A673 (cell line): ENCODE measurements around the gene SYTL3. TPM values are rescaled to one million over a fixed set of nuclear protein-coding genes. Genes with fewer than 3 reads are reported as not detected.
A peak's percentile ranks its signal among the peaks of the same experiment; 100 is the strongest.
"Not testable (repeated sequence)": the region's sequence is repeated elsewhere in the genome, so short reads cannot be mapped to it uniquely, and the experiment has no call there.

Experiments
- BruUV-seq: library from RNA; stranded (reverse); fragments of 400-500 nt; replicated peaks from 2 replicates; lab custom pipeline; 2021; lab: Mats Ljungman, UMichigan
- CTCF ChIA-PET: fragments of 300-600 bp; sonication (Branson Sonifier 250); formaldehyde crosslinking; loops from one replicate; lab custom pipeline; 2022; ENCODE audit warnings: antibody characterized with exemption; lab: Charles Lee
- POLR2A ChIA-PET: fragments of 300-600 bp; sonication (Branson Sonifier 250); formaldehyde crosslinking; loops from one replicate; lab custom pipeline; 2022; ENCODE audit warnings: antibody characterized with exemption; ENCODE audit not compliant: low non-redundant PET; lab: Charles Lee
- DNase-seq: peaks from one replicate; pipeline ENCODE4 v3.0.0-alpha.2; 2015; ENCODE audit warnings: low spot score
- H3K27ac ChIP-seq: fragments of 200-600 bp; sonication (generic); 2 replicates; pipeline ENCODE4 v1.5.1; 2016; ENCODE audit warnings: mixed run types, low read depth, mild to moderate bottlenecking, mixed read lengths, antibody characterized with exemption, low read length; ENCODE audit not compliant: poor library complexity, severe bottlenecking
- H3K27me3 ChIP-seq: fragments of 200-600 bp; sonication (generic); replicated peaks from 2 replicates; pipeline ENCODE4 v1.6.1; 2017; ENCODE audit warnings: mixed run types, low read depth, mild to moderate bottlenecking, mixed read lengths, antibody characterized with exemption, low read length; ENCODE audit not compliant: insufficient read depth, poor library complexity
- H3K36me3 ChIP-seq: fragments of 200-600 bp; sonication (generic); 2 replicates; pipeline ENCODE4 v1.6.1; 2016; ENCODE audit warnings: mixed run types, mild to moderate bottlenecking, mixed read lengths, antibody characterized with exemption, low read length; ENCODE audit not compliant: insufficient read depth, poor library complexity, severe bottlenecking
- H3K4me1 ChIP-seq: fragments of 200-600 bp; sonication (generic); 2 replicates; pipeline ENCODE4 v1.6.1; 2017; ENCODE audit warnings: mixed run types, mild to moderate bottlenecking, mixed read lengths, antibody characterized with exemption, low read length; ENCODE audit not compliant: insufficient read depth, poor library complexity, severe bottlenecking
- H3K4me3 ChIP-seq: fragments of 200-600 bp; sonication (generic); 2 replicates; pipeline ENCODE4 v1.5.1; 2016; ENCODE audit warnings: low read depth, mixed run types, mild to moderate bottlenecking, mixed read lengths, low read length; ENCODE audit not compliant: poor library complexity, severe bottlenecking
- H3K9me3 ChIP-seq: fragments of 200-600 bp; sonication (generic); 2 replicates; pipeline ENCODE4 v1.6.1; 2016; ENCODE audit warnings: mixed run types, low read depth, mild to moderate bottlenecking, mixed read lengths, antibody characterized with exemption, low read length; ENCODE audit not compliant: poor library complexity, severe bottlenecking
- CTCF ChIP-seq: fragments of 300-800, 200-600 bp; sonication (generic); conservative IDR thresholded peaks from 2 replicates; pipeline ENCODE4 v1.5.1; 2017; ENCODE audit warnings: low read depth, mild to moderate bottlenecking, antibody characterized with exemption, low read length, moderate library complexity, mixed read lengths
- EZH2 ChIP-seq: fragments of 200-600 bp; sonication (generic); IDR thresholded peaks from 2 replicates; pipeline ENCODE4 v1.6.1; 2017; ENCODE audit warnings: borderline replicate concordance, low read depth, mild to moderate bottlenecking, mixed read lengths, antibody characterized with exemption, low read length; ENCODE audit not compliant: poor library complexity, severe bottlenecking
- intact Hi-C: fragments of 100-400 bp; cut with micrococcal nuclease; formaldehyde crosslinking; loops from one replicate; pipeline ENCODE4 v1.10.0; 2022; ENCODE audit not compliant: unreplicated experiment
- total RNA-seq: library from RNA; stranded (reverse); gene quantifications from 2 replicates; pipeline ENCODE4 v1.2.3, GENCODE V29; 2021

Gene SYTL3
- total RNA-seq, 1 experiment from 2014 or later, result 0.82 TPM

- no peak for TF ChIP-seq EZH2
- no peak for TF ChIP-seq CTCF
- ChIA-PET CTCF (interaction anchor here (0.6 kb wide), 1 partner anchor 8 kb away, joined by 4 read pairs; no protein-coding TSS in a partner anchor), POLR2A (no interaction called here)
- no TSS peak for BruUV-seq
- Histone ChIP-seq H3K4me1 (peaks cover 3% of the 10 kb centered on the region), H3K4me3 (no peak overlapping the region), H3K27me3 (no peaks in the 10 kb centered on the region), H3K27ac (no peak overlapping the region), H3K36me3 (peaks cover 29% of the 10 kb centered on the region), H3K9me3 (no peaks in the 10 kb centered on the region)
- intact Hi-C loops, result loop anchor here (5.0 kb wide), 1 partner anchor 181 kb away; no protein-coding TSS in a partner anchor
- no peak for DNase-seq
Measured at GRCh38 chr6:158791274-158791855, 141.5 kb downstream of the SYTL3 start.

GRCh38 chr6:158792505-158792904 is 142.7 kb downstream of the SYTL3 start:
- H3K27me3 ChIP-seq, H3K9me3 ChIP-seq, DNase-seq, POLR2A ChIA-PET, H3K4me3 ChIP-seq, BruUV-seq, H3K27ac ChIP-seq, H3K4me1 ChIP-seq: not testable (repeated sequence)
- intact Hi-C loops, result loop anchor here (5.0 kb wide), 1 partner anchor 180 kb away; no protein-coding TSS in a partner anchor
- peaks cover 17% of the 10 kb centered on the region for H3K36me3 ChIP-seq
- CTCF ChIA-PET, result interaction anchor here (0.6 kb wide), 1 partner anchor 342 kb away, joined by 4 read pairs; no protein-coding TSS in a partner anchor

- intact Hi-C loops, result loop anchor here (5.0 kb wide), 1 partner anchor 179 kb away; no protein-coding TSS in a partner anchor
Measured at GRCh38 chr6:158793432-158793831, 143.6 kb downstream of the SYTL3 start.

More at GRCh38 chr6:158793432-158793831, 143.6 kb downstream of the SYTL3 start:
- H3K4me3 ChIP-seq, result no peak overlapping the region
- peaks cover 15% of the 10 kb centered on the region for H3K4me1 ChIP-seq
- H3K36me3 ChIP-seq, result peaks cover 9% of the 10 kb centered on the region
- no peak overlapping the region for H3K27ac ChIP-seq
- DNase-seq, result peak; percentile 49
- BruUV-seq, result no TSS peak
- ChIA-PET CTCF (no interaction called here), POLR2A (no interaction called here)
- H3K9me3 ChIP-seq, result no peaks in the 10 kb centered on the region
- TF ChIP-seq CTCF (peak; percentile 39), EZH2 (no peak)
- H3K27me3 ChIP-seq, result no peaks in the 10 kb centered on the region
